Pancreas (tissue), 10 donors: ENCODE measurements around the gene ACTG1. TPM values are rescaled to one million over a fixed set of nuclear protein-coding genes. Genes with fewer than 3 reads are reported as not detected.

ENCODE experiments used
- ATAC-seq, 4 donors: fragments of 200-7000 bp; cut with Tn5 transposase; one replicate each; pipeline versions ENCODE4 v1.8.0 to v1.9.1; 2020; ENCODE audit warnings: mild to moderate bottlenecking in 4 of 4, moderate library complexity in 4 of 4
- DNase-seq, 6 donors: peaks; one replicate each; pipeline ENCODE4 v3.0.0-alpha.2; 2020
- FAIRE-seq: peaks from 2 replicates; lab custom pipeline; 2012; peaks lifted over from hg19 to GRCh38; lab: Jason Lieb, UNC
- H3K27ac ChIP-seq, 4 donors: fragments of 200-600 bp; sonication (generic); 1 replicate in 3 of 4; 2 replicates in 1 of 4; pipeline versions ENCODE4 v1.5.0 to v1.8.0; 2020
- H3K27me3 ChIP-seq, 4 donors: fragments of 200-600 bp; one replicate each; pipeline ENCODE4 v1.8.0; 2021
- H3K36me3 ChIP-seq, 3 donors: fragments of 200-600 bp; sonication (generic) in 1 of 3; one replicate each; pipeline versions ENCODE4 v1.5.0 to v1.8.0; 2020 to 2021
- H3K4me1 ChIP-seq, 3 donors: fragments of 200-600 bp; one replicate each; pipeline ENCODE4 v1.8.0; 2021
- H3K4me3 ChIP-seq, 4 donors: fragments of 200-600 bp; sonication (generic) in 2 of 4; one replicate each; pipeline versions ENCODE4 v1.5.0 to v1.8.0; 2020 to 2021
- H3K9me3 ChIP-seq, 4 donors: fragments of 200-600 bp; one replicate each; pipeline ENCODE4 v1.8.0; 2021
- CTCF ChIP-seq, 4 donors: fragments of 200-600 bp; sonication (generic) in 3 of 4; IDR thresholded peaks; one replicate each; pipeline versions ENCODE4 v1.5.0 to v1.8.0; 2021; ENCODE audit warnings: antibody characterized with exemption in 4 of 4
- WGBS, 2 donors: extraction: QIAGEN DNeasy Blood & Tissue Kit; methylation state at CpG; one replicate each; pipeline ENCODE4 v1.1.7; 2013; 5-methylcytosine and 5-hydroxymethylcytosine counted together
- intact Hi-C, 3 donors: fragments of 100-400 bp; cut with DNase I; formaldehyde crosslinking; loops; one replicate each; pipeline versions ENCODE4 v1.11.1 to v1.14.2; 2022
- polyA plus RNA-seq, 2 donors: library from polyadenylated mRNA; stranded (reverse); fragments of 200-250 nt; gene quantifications; one replicate each; pipeline ENCODE4 v1.2.3, GENCODE V29; 2013
- total RNA-seq, 6 donors: library from RNA; stranded (reverse); fragmentation: NEBNext Ultra II Directional in 4 of 6; extraction: Animal tissue kit (Norgen Biotek cat#: 25700) in 4 of 6; gene quantifications; one replicate each; pipeline versions ENCODE4 v1.2.1 to v1.2.4, GENCODE V29; 2021 to 2023
- donor health status: healthy with polysubstance abuse.
- donor health status: DM: no; HTN: no; CAD: no; lungs with moderate emphysema.
- donor health status: DM: no; HTN: no; CAD: no.
- donor health status: control.
- donor health status: control.
- donor health status: Bipolar disorder and iron deficiency.
- donor health status: DM: yes; HTN: yes; CAD: no.
- donor health status: DM: no; HTN: no; CAD: no.
- donor health status: DM: no; HTN: no; CAD: no.
- donor health status: DM: yes; HTN: yes; CAD: no.

The ACTG1 gene
- total and polyA plus RNA-seq, 8 donors: 889 to 2,872 (median 1,674) TPM

- Histone ChIP-seq H3K27me3 (no peaks in the 10 kb centered on the region), H3K36me3 (no peaks in the 10 kb centered on the region), H3K9me3 (no peaks in the 10 kb centered on the region), H3K4me1 (peaks cover 0 to 6% (median 5%) of the 10 kb centered on the region in 3 donors), H3K27ac (no peak overlapping the region), H3K4me3 (no peak overlapping the region)
- intact Hi-C loops: no loop called here
- ATAC-seq: no peak
- TF ChIP-seq CTCF (IDR thresholded peaks at IDR 0.05): no peak
- no peak for FAIRE-seq
- 38 to 51% methylated on average over 5 of the region's 5 CpGs for WGBS, 2 donors
- DNase-seq: no peak
Observed at GRCh38 chr17:81491761-81492160, 20.8 kb downstream of the ACTG1 start.

- no peak for ATAC-seq
Observed at GRCh38 chr17:81491181-81491581, 21.4 kb downstream of the ACTG1 start.

GRCh38 chr17:81489998-81490992, 22.3 kb downstream of the ACTG1 start:
- FAIRE-seq: no peak
- H3K9me3 ChIP-seq: no peaks in the 10 kb centered on the region
- no peak overlapping the region for H3K27ac ChIP-seq
- no peak overlapping the region for H3K4me3 ChIP-seq
- peaks cover 0 to 6% (median 5%) of the 10 kb centered on the region in 3 donors for H3K4me1 ChIP-seq
- no peaks in the 10 kb centered on the region for H3K27me3 ChIP-seq
- 55 to 63% methylated on average over 14 of the region's 14 CpGs for WGBS, 2 donors
- no peak for TF ChIP-seq CTCF (IDR thresholded peaks at IDR 0.05)
- H3K36me3 ChIP-seq: no peaks in the 10 kb centered on the region
- no peak for ATAC-seq
- no peak for DNase-seq
- intact Hi-C loops: loop anchor here in 1 of 3 donors (10.0 kb wide), 2 partner anchors 85 to 235 kb away; no protein-coding TSS in a partner anchor

More at GRCh38 chr17:81491181-81491581, 21.4 kb downstream of the ACTG1 start:
- DNase-seq (peak in 1 of 6 donors; percentile 54), FAIRE-seq (no peak)
- H3K27ac ChIP-seq: no peak overlapping the region
- no peaks in the 10 kb centered on the region for H3K27me3 ChIP-seq
- H3K36me3 ChIP-seq: no peaks in the 10 kb centered on the region
- H3K4me3 ChIP-seq: no peak overlapping the region
- no peaks in the 10 kb centered on the region for H3K9me3 ChIP-seq
- WGBS, 2 donors: 35 to 41% methylated on average over 5 of the region's 5 CpGs
- intact Hi-C loops: no loop called here
- no peak for TF ChIP-seq CTCF (IDR thresholded peaks at IDR 0.05)
- peaks cover 0 to 6% (median 5%) of the 10 kb centered on the region in 3 donors for H3K4me1 ChIP-seq

GRCh38 chr17:81489012-81489997, 23.3 kb downstream of the ACTG1 start:
- 86 to 89% methylated on average over 26 to 27 of the region's 27 CpGs for WGBS, 2 donors
- H3K4me1 ChIP-seq: peaks cover 0 to 6% (median 5%) of the 10 kb centered on the region in 3 donors

More at GRCh38 chr17:81489012-81489997, 23.3 kb downstream of the ACTG1 start:
- DNase-seq (peak in 2 of 6 donors; percentile 41 to 82), ATAC-seq (no peak), FAIRE-seq (no peak)
- Histone ChIP-seq H3K27ac (no peak overlapping the region), H3K4me3 (no peak overlapping the region), H3K36me3 (no peaks in the 10 kb centered on the region), H3K27me3 (no peaks in the 10 kb centered on the region), H3K9me3 (no peaks in the 10 kb centered on the region)
- intact Hi-C loops: loop anchor here in 1 of 3 donors (10.0 kb wide), 2 partner anchors 85 to 235 kb away; no protein-coding TSS in a partner anchor
- no peak for TF ChIP-seq CTCF (IDR thresholded peaks at IDR 0.05)
